Hypothalamus (tissue), 51 donors: Measurements from ENCODE around the gene ELK4.
A peak's percentile ranks its signal among the peaks of the same experiment; 100 is the strongest.

Source experiments
- DNase-seq, 51 donors: peaks; one replicate each; lab custom pipeline; 2025; lab: John Stamatoyannopoulos, UW

ELK4 gene, protein sequence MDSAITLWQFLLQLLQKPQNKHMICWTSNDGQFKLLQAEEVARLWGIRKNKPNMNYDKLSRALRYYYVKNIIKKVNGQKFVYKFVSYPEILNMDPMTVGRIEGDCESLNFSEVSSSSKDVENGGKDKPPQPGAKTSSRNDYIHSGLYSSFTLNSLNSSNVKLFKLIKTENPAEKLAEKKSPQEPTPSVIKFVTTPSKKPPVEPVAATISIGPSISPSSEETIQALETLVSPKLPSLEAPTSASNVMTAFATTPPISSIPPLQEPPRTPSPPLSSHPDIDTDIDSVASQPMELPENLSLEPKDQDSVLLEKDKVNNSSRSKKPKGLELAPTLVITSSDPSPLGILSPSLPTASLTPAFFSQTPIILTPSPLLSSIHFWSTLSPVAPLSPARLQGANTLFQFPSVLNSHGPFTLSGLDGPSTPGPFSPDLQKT

DNA sequence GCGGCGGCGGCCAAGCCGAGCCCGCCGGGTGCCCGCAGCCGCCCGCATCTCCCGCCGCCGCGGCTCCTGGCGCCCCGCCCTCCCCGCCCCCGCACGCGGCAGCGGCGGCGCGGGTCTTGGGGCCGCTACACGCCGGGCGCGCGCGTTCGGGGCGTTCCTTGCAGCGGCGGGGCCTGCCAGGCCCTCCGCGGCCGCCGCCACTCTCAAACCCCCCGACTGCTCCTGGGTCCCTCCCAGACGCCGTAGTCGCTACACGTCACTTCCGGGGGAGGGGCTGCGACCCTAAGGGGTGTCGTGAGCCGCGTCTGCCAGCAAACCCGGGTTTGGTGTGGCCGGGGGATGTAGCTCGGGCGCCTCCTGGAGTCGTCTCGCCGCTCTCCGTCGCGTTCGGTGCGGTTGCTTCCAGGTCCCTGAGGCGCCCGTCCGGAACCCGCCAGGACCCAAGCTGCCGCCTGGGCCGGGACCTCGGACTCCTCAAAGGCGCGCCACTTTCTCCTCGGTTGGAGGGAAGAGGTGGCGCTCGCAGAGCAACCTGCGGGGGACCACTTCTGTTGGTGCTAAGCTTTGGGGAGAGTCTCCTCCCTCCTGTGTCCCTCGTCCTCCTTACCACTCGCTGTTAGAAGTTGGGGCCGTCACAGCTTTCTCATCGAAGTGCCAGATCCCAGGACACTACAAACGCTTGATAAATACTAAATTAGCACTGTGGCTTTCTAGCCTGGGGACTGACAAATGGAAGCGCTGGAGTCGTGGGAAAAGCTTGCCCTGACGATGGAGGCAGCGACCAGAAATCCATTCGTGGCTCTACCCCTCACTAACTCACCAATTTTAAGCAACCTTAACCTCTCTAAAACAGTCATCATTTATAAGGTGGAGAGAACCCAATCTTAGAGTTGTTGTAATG lies at the start of gene ELK4:
Gene ELK4 (minus strand): TSS at position 244 of the 901 bp plus-strand sequence. CDS start 8,129 bp downstream, outside the sequence.
- peak; percentile 82 to 99 (median 96) for DNase-seq

GRCh38 chr1:205681364-205681763 lies 49.6 kb upstream of the ELK4 start:
- DNase-seq = no peak

DNA sequence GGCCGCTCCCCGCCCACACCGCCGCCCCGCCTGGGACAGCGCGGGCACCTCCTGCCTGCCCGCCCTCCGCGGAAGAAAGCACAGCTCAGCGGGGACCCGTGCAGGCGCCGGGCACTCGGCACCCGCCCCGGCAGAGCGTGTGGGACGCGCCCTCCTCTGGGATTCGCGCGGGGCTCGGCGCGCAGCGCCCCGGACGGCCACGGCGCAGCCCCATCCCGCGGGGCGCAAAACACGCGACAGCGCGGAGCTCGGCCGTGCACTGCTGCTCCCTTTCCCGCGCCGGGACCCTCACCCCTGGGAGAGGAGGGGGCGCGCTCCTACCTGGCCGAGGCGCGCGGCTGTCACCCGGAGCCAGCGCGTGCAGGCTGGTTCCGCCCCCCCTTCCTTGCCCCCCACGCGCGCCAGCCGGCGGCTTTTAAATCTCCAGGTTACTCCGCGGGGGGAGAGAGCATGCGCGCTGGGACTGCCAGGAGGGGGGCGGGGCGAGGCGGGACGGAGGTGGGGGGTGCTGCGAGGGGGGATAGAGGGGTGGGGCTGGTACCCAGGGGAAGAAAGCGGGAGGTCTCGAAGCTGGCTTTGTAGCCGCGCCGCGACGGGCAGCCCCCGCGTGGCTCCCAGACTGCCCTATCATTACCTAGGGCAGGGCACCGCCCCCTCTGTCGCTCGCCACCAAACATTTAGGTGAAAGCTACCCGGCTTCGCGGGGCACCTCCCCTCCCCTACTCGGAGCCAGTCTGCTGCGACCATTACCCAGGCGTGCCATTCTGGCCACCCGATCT lies 48.5 kb upstream of the ELK4 start, which contains the start of gene SLC45A3:
Gene SLC45A3 (minus strand): TSS at position 437 of the 779 bp plus-strand sequence. CDS start 15,853 bp downstream, outside the sequence.
- DNase-seq = peak in 24 of 51 donors; percentile 19 to 74 (median 44)

DNA sequence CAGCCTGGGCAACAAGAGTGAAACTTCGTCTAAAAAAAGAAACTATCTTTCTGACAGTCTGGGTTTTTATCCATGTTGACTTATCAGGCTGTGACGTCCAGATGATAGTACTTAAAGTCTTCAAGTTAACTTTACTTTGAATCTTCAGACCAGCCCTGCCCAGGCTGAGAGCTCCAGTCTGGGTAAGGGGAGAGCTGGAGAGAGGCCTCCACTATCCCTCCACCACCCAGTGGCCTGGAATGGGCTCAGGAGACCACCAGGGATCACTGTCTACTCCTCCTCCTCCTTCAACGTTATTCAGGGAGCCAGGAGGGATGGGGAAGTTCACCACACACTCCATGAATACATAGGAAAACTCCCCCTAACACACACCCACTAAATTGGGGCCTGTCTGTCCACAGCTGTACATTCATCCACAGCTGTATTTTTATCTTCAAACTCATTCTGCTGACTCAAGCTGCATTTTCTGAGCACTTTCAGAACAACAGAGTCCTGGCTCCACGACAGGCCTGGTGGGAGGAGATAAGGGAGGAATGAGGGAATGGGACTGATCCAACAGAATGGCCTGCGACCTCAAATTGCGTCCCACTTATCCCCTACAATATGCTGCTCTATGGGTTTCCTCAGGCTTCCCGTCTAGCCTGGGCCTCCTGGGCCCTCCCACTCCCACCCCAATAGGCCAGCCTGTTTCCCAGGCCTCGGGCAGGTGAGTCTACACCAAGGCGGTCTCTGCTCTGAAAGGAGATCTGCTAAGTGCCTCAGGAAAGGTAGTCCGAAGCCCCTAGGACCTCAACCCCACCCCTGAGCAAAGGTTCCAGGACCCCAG lies 46.7 kb upstream of the ELK4 start:
- peak in 2 of 51 donors; percentile 38 to 41 for DNase-seq

- DNase-seq = no peak
These were observed 45.4 kb upstream of the ELK4 start for GRCh38 chr1:205677167-205677566.

GRCh38 chr1:205676597-205676996 lies 44.8 kb upstream of the ELK4 start:
- DNase-seq = peak in 40 of 51 donors; percentile 20 to 92 (median 77)

- no peak for DNase-seq
These were observed 44.2 kb upstream of the ELK4 start for GRCh38 chr1:205676002-205676401.

- no peak for DNase-seq
These were observed 43.4 kb upstream of the ELK4 start for GRCh38 chr1:205675247-205675646.

DNA sequence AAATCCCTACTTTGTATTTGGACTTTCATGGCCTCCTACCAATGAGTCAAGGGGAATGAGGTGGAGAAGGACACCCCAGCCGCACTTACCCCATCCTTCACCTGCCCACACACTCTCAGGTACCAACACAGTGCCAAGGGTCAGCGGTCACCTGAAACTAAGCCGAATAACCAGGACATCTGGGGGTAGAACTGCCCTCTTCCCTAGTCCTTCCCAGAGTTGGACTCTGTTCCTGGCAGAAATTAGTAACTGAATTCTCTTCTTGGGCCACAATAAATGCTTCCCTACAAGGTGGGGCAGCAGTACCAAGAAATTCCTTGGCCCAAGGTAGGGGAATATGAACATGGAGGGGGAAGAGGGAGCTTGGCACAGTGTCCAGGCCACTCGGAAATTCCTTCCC lies 41.2 kb upstream of the ELK4 start:
- no peak for DNase-seq

- DNase-seq = no peak
These were observed 40.6 kb upstream of the ELK4 start for GRCh38 chr1:205672395-205672889.

GRCh38 chr1:205670611-205671430 lies 39.0 kb upstream of the ELK4 start:
- DNase-seq = peak in 1 of 51 donors; percentile 17

GRCh38 chr1:205670150-205670446 lies 38.3 kb upstream of the ELK4 start:
- peak in 5 of 51 donors; percentile 20 to 52 (median 42) for DNase-seq

DNA sequence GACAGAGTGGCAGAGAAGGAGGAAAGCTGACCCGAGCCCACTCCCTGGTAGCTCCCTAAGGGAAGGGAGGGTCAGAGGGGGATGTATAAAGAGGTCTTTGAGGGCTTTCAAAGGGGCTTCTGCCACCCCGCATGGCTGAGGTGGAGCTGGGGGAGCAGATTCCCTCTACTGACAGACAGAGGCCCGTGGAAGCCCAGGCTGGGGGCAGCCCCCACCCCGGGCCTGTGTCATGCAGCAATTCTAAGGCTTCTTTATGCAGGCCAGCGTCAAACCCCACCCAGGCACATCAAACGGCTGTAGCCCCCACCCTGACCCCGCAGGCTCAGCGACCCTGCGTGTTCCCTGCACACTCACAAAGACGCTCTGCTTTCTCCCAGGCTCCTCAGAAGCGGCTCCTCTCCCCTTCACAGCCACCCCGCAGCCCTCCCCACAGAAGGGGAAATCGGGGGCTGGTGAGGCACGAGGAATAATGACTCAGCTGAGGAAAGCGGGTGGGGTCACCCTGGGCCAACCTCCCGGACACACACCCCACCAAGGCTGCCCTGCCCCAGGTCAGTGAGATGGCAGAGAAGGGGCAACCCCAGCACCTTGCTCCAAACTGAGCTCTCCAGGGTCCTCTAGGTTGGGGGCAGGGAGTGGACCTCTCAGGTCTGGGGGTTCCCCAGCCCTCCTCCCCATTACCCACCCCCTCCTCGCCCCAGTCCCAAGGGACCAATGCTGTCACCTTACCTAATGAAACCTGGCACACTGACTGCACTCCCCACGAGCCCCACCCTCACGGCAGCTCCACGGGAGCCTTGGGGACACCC lies 37.7 kb upstream of the ELK4 start:
- peak in 21 of 51 donors; percentile 29 to 79 (median 56) for DNase-seq

DNA sequence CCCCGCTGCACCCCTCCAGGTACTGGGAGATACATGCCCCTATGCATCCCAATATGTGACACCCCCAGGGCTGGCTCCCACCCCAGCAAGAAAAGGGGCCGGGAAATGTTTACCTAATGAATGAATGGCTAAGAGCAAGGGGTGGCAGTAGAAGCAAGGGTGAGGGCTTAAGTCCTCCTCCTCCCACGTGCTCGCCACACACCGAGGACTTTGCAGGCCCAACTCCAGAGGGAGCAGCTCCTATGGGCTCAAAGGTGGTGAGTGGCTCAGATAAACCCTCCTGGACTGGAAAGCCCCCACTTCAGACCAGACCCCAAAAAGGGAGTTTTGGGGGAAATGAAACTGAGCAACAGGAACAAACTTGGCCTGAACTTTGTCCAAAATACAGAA lies 37.1 kb upstream of the ELK4 start:
- DNase-seq = peak in 1 of 51 donors; percentile 67

GRCh38 chr1:205667909-205668643 lies 36.3 kb upstream of the ELK4 start:
- DNase-seq = peak in 13 of 51 donors; percentile 27 to 49 (median 35)

GRCh38 chr1:205666372-205667166 lies 34.8 kb upstream of the ELK4 start:
- no peak for DNase-seq
